Measurements from ENCODE around the gene CYTH3. TPM values are rescaled to one million over a fixed set of nuclear protein-coding genes. Genes with fewer than 3 reads are reported as not detected.

CYTH3 gene
- total and polyA plus RNA-seq, 2 of the 4 experiments (the other 2 are of a cell fraction): 14.2 to 34.8 TPM

GRCh38 chr7:6262221-6262620 lies 10.2 kb downstream of the CYTH3 start:
- Histone ChIP-seq H2BK120ac (ENCODE audit: low read depth, low read length) (no peak overlapping the region), H2AK9ac (replicated peaks; ENCODE audit: low read depth, low read length, poor library complexity) (no peak overlapping the region), H3K4me2 (ENCODE audit: low read depth, low read length) (no peak overlapping the region), H3K14ac (replicated peaks; ENCODE audit: low read depth, low read length) (no peak overlapping the region; the same call in 1 of the 2 replicates), H4K20me1 (ENCODE audit: insufficient read depth, low read length) (peaks cover 51% of the 10 kb centered on the region), H3K4me3 (ENCODE audit: insufficient read depth, low read depth, low read length) (no peak overlapping the region), H3K4ac (ENCODE audit: low read depth, low read length) (no peak overlapping the region), H3K27me3 (ENCODE audit: control insufficient read depth, insufficient read depth, low read length) (no peaks in the 10 kb centered on the region), H4K5ac (ENCODE audit: low read depth, low read length) (no peak overlapping the region), H2BK5ac (ENCODE audit: low read depth, low read length, poor library complexity, severe bottlenecking) (no peak overlapping the region), H3K18ac (ENCODE audit: low read depth, low read length) (no peak overlapping the region), H3K36me3 (ENCODE audit: control insufficient read depth, insufficient read depth, low read length) (0 out of 2 replicates have a peak, but pooled peaks cover 1% of the 10 kb centered on the region), H4K91ac (ENCODE audit: insufficient read depth, low read depth, low read length) (no peak overlapping the region), H2BK15ac (ENCODE audit: low read depth, low read length) (no peak overlapping the region), H3K27ac (ENCODE audit: insufficient read depth, low read length) (no peak overlapping the region), H2AK5ac (ENCODE audit: low read depth, low read length) (peak overlapping the region; percentile 73; the same call in 1 of the 2 replicates), H4K8ac (ENCODE audit: low read depth in 2 of 2, low read length in 2 of 2) (no peak overlapping the region), H3K9me1 (ENCODE audit: insufficient read depth, low read length) (peaks cover 19% of the 10 kb centered on the region), H2AFZ (replicated peaks; ENCODE audit: low read length, poor library complexity) (no peak overlapping the region), H3K79me1 (ENCODE audit: low read depth in 1 of 2, low read length in 2 of 2) (peaks cover 25 to 77% of the 10 kb centered on the region in 2 experiments), H3K4me1 (ENCODE audit: control insufficient read depth, insufficient read depth, low read length) (peaks cover 18% of the 10 kb centered on the region), H3K56ac (ENCODE audit: extremely low read depth, insufficient read depth, low read length) (no peak overlapping the region), H3K9ac (ENCODE audit: low read depth, low read length) (no peak overlapping the region), H2BK20ac (ENCODE audit: low read depth, low read length) (no peak overlapping the region), H3K23ac (ENCODE audit: low read depth, low read length) (peak overlapping the region; percentile 68; the same call in 1 of the 2 replicates), H3K9me3 (ENCODE audit: control insufficient read depth, insufficient read depth, low read length) (no peaks in the 10 kb centered on the region)
- dilution Hi-C loops (cut with HindIII; ENCODE audit: low sequenced_read_pairs, unreplicated experiment) (no loop called here), intact Hi-C loops (cut with micrococcal nuclease) (no loop called here), in situ Hi-C loops (cut with MboI; ENCODE audit: low sequenced_read_pairs) (no loop called here)
- no peak for TF ChIP-seq POLR2A (IDR thresholded peaks at IDR 0.05; ENCODE audit: low read depth, low read length)
- no peak for TF ChIP-seq BHLHE40 (IDR thresholded peaks at IDR 0.05; ENCODE audit: low read depth, low read length)
- TF ChIP-seq RFX5 (IDR thresholded peaks at IDR 0.05; ENCODE audit: low read depth, low read length): no peak
- TF ChIP-seq MXI1 (IDR thresholded peaks at IDR 0.05; ENCODE audit: borderline replicate concordance, low read depth, low read length): no peak
- TF ChIP-seq CHD1 (IDR thresholded peaks at IDR 0.05; ENCODE audit: low read depth, low read length): no peak
- TF ChIP-seq MAZ (IDR thresholded peaks at IDR 0.05; ENCODE audit: borderline replicate concordance, low read depth, low read length): no peak
- TF ChIP-seq, protein P1, sequence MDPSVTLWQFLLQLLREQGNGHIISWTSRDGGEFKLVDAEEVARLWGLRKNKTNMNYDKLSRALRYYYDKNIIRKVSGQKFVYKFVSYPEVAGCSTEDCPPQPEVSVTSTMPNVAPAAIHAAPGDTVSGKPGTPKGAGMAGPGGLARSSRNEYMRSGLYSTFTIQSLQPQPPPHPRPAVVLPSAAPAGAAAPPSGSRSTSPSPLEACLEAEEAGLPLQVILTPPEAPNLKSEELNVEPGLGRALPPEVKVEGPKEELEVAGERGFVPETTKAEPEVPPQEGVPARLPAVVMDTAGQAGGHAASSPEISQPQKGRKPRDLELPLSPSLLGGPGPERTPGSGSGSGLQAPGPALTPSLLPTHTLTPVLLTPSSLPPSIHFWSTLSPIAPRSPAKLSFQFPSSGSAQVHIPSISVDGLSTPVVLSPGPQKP (IDR thresholded peaks at IDR 0.05; ENCODE audit: borderline replicate concordance, low read depth, low read length): no peak
- TF ChIP-seq CEBPB (IDR thresholded peaks at IDR 0.05; ENCODE audit: low read depth, low read length): no peak
- no peak for TF ChIP-seq NFE2L2 (IDR thresholded peaks at IDR 0.05; ENCODE audit: low read depth, low read length)
- no peak for TF ChIP-seq SMC3 (IDR thresholded peaks at IDR 0.05; ENCODE audit: low read depth, low read length)
- ChIA-PET CTCF (interaction anchor here (0.6 to 1.2 kb wide), 3 partner anchors 20 to 102 kb away, joined by 3 to 4 read pairs (median 4); no protein-coding TSS in a partner anchor), POLR2A (ENCODE audit: unreplicated experiment) (no interaction called here)
- no TSS peak for BruUV-seq (replicated peaks)
- DNase-seq: no peak
- no peak for ATAC-seq (ENCODE audit: low read depth)
